Loucy (cell line): ENCODE measurements around the gene NEU4.

Source experiments
- EZH2phosphoT487 ChIP-seq: fragments of 200-600 bp; IDR thresholded peaks from 2 replicates; pipeline ENCODE4 v1.6.1; 2018; ENCODE audit warnings: antibody characterized with exemption, mild to moderate bottlenecking, moderate library complexity, borderline replicate concordance
- TF ChIP-seq, protein P1 (sequence below): fragments of 200-600 bp; sonication (generic); conservative IDR thresholded peaks from 2 replicates; pipeline ENCODE4 v1.5.1; 2014; ENCODE audit warnings: mild to moderate bottlenecking, antibody characterized with exemption, low read length

DNA sequence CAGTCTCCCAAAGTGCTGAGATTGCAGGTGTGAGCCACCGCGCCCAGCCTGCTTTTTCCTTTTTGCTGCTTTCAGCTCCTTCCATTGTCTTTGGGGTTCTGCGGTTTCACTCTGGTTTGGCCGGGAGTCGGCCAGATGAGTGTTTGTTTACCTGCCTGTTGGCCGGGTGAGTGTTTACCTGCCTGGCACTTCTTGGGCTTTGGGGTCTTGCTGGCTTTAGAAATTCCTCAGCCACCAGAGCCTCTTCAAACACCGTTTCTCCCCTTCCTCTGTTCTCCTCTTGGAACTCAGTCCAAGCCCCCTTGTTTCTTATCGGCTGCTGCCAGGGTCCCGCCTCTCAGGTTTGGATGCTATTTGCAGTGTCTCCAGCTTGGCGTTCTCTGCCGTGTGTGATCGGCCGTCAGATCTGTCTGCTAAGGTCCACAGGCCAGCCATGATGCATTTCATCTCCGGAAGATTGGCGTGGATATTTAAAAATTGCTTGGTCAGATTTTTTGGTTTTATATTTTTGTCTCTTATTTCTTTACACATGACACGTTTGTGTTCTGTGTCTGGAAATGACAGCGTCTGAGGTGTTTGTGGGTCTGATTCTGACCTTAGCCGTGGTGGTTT, 46.6 kb upstream of the NEU4 start:
- TF ChIP-seq, protein P1, sequence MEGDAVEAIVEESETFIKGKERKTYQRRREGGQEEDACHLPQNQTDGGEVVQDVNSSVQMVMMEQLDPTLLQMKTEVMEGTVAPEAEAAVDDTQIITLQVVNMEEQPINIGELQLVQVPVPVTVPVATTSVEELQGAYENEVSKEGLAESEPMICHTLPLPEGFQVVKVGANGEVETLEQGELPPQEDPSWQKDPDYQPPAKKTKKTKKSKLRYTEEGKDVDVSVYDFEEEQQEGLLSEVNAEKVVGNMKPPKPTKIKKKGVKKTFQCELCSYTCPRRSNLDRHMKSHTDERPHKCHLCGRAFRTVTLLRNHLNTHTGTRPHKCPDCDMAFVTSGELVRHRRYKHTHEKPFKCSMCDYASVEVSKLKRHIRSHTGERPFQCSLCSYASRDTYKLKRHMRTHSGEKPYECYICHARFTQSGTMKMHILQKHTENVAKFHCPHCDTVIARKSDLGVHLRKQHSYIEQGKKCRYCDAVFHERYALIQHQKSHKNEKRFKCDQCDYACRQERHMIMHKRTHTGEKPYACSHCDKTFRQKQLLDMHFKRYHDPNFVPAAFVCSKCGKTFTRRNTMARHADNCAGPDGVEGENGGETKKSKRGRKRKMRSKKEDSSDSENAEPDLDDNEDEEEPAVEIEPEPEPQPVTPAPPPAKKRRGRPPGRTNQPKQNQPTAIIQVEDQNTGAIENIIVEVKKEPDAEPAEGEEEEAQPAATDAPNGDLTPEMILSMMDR: no peak
- TF ChIP-seq EZH2phosphoT487: no peak
